GM12891 (cell line): ENCODE data around the gene ADGRB3.

ENCODE experiments used
- POLR2A ChIP-seq: IDR thresholded peaks from 2 replicates; pipeline ENCODE4 v1.6.1; 2011; ENCODE audit warnings: low read depth, low read length, control low read depth
- POLR2AphosphoS5 ChIP-seq: IDR thresholded peaks from 2 replicates; pipeline ENCODE4 v1.6.1; 2011; ENCODE audit warnings: low read depth, low read length, control low read depth
- SPI1 ChIP-seq: IDR thresholded peaks from 2 replicates; pipeline ENCODE4 v1.6.1; 2011; ENCODE audit warnings: low read depth, low read length, control low read depth
- TAF1 ChIP-seq: IDR thresholded peaks from 2 replicates; pipeline ENCODE4 v1.6.1; 2011; ENCODE audit warnings: low read depth, low read length, control low read depth

- TF ChIP-seq TAF1 = no peak
- no peak for TF ChIP-seq POLR2A
- TF ChIP-seq SPI1 = no peak
- TF ChIP-seq POLR2AphosphoS5 = no peak
Measured at GRCh38 chr6:69294407-69294806, 659.3 kb downstream of the ADGRB3 start.
